Measurements from ENCODE around the gene TRAM2.
A peak's percentile ranks its signal among the peaks of the same experiment; 100 is the strongest.

TRAM2 gene, protein sequence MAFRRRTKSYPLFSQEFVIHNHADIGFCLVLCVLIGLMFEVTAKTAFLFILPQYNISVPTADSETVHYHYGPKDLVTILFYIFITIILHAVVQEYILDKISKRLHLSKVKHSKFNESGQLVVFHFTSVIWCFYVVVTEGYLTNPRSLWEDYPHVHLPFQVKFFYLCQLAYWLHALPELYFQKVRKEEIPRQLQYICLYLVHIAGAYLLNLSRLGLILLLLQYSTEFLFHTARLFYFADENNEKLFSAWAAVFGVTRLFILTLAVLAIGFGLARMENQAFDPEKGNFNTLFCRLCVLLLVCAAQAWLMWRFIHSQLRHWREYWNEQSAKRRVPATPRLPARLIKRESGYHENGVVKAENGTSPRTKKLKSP

DNA sequence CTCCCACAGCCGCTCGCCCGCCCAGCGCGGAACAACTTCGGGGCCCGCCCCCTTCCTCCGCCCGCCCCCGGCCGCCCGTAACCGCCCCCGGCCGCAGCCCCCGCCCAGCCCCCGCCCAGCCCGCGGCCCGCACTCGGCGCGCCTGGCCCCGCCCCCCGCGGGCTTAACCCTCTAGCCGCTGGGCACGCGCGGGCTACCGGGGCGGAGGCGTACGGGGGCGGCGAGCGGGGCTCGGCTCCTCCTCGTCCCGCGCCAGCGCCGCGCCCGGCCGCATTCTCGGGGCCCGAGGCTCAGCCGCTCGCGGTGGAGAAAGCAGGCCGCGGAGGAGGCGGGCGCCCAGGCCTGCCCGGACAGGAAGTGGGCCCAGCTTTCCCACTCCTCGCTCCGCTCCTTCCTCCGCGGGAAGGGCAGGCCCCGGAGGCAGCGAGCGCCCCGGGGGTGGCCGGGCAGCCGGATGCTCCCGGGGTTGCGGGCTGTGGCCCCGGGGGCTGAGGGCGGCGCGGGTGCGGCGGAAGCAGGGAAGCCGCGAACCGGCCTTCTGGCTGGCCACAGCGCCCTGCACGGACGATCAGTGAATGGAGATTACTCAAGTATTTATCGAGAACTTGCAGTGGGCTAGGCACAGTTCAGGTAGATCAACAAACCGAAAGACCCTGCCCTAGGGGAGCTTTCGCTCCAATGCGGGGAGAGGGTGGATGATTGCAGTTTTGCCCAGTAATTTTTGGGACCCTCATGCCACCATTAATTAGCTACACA is at the start of gene TRAM2:
TRAM2 (minus strand) TSS at position 39 of the 756 bp plus-strand sequence. CDS start 145 bp downstream, outside the sequence.
- peak; percentile 42 for DNase-seq (ENCODE audit: low spot score)

DNA sequence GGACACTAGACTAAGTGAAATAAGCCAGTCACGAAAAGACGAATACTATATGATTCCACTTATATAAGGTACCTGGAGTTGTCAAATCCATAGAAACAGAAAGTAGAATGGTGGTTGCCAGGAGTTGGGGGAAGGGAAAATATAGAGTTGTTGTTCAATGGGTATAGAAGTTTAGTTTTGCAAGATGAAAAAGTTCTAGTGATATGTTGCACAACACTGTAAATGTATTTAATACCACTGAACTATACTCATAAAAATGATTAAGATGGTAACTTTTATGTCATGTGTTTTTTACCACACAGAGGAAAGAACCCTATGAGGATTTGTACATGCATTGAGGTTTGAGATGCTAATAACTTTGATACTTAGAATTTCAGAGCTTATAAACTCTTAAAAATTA is 46.0 kb upstream of the TRAM2 start:
- no peak for DNase-seq (ENCODE audit: low spot score)

DNA sequence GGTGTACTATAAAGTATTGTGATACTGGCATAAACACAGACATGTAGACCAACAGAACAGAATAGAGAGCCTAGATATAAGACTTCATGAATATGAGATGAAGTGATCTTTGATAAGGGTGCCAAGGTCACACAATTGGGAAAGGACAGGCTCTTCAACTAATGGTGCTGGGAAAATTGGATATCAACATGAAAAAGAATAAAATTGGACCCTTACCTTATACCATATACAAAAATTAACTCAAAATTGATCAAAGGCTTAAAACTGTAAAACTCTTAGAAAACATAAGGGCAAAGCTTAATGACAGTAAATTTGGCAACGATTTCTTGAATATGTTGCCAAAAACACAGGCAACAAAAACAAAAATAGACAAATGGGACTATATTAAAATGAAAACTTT is 44.8 kb upstream of the TRAM2 start:
- no peak for DNase-seq (ENCODE audit: low spot score)

DNA sequence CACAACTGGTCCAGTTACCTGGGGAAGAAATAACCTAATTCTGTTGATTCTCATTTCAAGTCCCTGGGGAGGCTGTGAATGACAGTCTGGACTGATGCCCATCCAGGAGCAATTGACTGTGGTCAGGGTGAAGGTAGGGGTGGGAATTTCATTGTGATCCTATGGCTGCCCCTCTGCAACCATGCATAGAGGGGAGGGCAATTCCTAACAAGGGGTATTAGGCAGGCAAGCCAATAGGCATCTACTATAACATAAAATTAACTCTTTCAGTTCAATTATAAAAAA is 44.0 kb upstream of the TRAM2 start:
- DNase-seq (ENCODE audit: low spot score): no peak

DNA sequence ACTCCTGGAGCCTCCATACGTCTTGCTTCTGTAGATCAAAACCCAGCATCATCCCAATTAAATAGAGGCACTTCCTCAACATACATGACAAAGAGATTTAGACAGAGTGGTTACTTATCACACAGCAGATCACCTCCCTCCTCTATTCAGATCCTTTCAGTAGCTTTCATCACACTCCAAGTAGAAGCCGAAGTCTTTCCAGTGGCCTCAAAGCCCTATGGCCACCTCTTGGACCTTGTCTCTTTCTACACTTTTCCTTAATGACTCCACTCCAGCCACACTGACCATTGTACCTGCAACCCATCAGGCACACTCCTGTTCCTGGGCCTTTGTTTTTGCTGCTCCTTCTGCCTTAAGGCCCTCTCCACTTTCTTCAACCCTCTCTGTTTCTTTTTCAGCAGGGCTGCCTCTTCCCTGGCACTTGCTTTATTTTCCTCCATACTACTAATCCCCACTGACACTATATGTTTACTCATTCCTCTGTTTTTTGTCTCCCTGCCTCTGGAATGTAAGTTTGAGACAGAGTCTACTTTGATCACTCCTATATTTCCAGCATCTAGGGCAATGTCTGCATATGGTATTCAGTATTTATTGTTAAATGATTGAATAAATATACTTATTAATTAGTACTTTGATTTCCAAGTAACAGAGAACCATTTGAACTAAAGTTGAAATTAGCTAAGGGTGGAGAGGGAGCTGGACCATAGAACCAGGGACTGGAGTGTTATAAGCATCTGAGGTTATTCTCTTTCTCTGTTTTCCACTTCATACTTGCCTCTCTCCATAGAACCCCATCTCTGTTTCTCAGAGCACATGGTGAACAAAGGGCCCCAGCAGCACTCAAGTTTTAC is 43.4 kb upstream of the TRAM2 start:
- no peak for DNase-seq (ENCODE audit: low spot score)

DNA sequence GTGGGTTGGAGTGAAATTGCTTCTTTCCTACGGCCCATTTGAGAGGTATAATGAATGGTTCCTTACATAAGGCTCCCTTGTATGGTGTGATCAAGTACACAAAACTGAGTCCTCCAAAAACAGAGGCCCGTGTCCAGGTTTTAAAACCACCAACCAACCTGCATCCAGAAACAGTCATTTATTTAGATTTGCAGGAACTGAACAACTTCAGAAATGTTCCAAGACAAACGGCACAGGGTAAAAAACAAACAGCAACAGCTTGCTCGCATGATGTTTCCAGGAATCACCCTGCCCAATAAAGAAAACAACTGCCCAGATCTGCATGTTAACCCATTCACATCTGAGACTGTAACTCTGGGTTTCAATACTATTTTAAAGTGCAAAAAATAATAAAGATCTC is 40.2 kb upstream of the TRAM2 start:
- DNase-seq (ENCODE audit: low spot score): no peak

DNA sequence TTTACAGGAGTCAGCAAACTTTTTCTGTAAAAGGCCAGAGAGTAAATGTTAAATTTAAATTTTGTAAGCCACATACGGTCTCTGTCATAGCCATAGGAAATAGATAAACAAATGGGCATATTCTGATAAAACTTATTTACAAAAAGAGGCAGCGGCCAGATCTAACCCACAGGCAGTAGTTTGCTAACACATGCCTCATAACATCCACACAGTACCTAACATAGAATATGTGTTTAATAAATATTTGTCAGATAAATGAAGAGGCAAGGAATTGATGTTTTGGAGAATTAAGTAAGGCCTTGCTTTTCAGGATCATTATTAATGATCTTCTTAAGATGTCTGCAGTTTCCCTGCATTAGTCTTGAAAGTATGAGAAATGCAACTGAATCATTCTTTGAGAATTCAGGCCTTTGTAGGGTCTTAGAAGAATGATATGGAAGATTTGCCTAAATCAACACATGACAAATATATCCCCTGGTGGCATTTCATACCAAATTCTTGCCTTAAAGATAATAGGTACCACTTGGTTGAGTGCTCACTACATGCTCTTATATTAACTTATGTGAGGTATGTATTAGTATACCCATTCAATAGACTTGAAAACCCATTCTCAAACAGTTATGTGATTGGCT is 39.3 kb upstream of the TRAM2 start:
- no peak for DNase-seq (ENCODE audit: low spot score)

DNA sequence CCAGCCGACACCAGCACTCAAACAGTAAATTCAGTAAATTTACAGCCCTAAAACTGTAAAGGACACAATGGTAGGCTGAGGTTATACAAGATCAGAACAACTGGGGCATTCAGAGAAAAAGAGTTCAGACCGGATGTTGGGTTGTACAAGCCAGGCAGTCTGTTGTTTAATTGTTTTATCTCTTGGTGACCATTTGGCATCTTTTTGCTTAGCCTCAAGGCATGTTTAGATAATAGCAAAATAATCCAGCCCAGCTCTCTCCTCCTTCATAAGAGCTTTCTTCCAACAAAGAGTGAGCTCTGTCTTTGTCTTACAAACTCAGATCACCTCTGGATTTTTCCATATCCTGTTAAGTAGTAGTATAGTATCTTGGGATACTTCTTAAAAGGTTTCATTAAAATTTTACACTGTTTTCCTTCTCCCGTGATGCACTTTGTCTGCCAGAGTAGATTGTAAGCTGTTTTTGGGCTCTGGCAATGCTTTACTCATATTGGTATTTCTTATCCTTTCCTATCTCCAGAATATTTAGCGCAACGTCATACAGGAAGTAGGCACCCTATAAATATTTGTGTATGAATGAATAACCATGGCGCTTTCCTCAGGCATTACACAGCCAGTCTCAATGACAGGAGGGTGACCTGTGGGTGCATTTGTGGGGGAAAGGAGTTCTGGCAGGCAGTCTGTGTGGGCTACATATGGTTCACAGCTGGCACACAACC is 35.6 kb upstream of the TRAM2 start:
- DNase-seq (ENCODE audit: low spot score): no peak

DNA sequence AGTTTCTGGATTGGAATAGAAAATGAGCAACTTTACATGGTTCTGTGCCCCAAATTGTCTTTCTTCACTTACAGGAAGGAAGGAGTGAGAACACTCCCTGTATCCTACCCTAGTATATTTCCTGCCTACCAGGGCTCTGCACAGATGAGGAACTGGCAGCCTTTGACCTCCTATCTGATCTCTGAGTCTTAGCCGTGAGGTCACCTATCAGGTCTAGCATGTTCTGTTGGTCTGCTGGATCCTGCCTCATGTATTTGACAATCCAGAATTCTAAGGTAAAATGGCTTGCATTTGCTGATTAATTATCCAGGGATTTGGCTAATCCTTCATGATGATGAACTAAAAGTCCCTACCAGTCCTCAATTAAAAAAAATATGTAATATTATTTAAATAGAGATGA is 35.0 kb upstream of the TRAM2 start:
- no peak for DNase-seq (ENCODE audit: low spot score)

DNA sequence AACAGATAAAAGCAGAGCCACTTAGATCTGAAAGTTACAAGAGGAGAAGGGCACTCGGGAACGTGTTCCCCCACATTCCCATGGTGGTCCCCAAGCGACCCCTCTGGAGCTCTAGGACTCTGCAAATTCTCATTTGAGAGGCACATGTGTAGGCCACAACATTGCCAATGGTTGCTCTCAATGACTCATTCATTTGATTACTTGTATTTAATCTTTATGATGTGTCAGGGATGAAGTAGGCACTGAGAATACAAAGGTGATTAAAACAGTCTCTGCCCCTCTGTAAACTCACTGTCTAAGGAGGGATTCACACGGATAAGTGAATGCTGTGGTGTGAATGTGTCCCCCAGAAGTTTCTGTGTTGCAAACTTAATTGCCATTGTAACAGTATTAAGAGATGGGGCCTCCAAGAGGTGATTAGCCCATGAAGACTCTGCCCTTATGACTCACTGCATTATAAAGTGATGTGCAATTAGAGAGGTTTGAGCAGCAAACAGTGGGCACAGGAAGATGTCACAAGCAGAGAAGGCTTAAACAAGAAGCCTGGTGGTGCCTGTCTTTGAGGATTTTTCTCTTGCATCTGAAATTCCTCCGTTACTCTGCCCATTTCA is 34.0 kb upstream of the TRAM2 start:
- no peak for DNase-seq (ENCODE audit: low spot score)

DNA sequence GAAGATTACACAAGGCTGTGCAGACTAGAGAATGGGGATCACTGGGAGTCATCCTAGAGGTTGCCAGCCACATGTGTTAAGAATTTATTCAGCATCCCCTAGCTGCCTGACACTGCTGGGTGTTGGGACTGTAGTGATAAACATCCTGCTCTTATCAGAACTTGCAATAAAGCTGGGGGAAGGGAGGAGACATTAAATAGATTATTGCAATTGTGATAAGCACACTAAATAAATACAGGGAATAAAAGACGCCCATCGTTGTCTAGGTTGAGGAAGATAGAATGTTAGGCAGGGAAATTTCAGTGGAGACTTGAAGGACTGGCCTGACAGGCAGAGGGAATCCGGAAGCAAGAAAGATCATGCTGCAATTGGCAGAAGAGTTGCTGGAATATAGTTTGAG is 33.2 kb upstream of the TRAM2 start:
- no peak for DNase-seq (ENCODE audit: low spot score)

DNA sequence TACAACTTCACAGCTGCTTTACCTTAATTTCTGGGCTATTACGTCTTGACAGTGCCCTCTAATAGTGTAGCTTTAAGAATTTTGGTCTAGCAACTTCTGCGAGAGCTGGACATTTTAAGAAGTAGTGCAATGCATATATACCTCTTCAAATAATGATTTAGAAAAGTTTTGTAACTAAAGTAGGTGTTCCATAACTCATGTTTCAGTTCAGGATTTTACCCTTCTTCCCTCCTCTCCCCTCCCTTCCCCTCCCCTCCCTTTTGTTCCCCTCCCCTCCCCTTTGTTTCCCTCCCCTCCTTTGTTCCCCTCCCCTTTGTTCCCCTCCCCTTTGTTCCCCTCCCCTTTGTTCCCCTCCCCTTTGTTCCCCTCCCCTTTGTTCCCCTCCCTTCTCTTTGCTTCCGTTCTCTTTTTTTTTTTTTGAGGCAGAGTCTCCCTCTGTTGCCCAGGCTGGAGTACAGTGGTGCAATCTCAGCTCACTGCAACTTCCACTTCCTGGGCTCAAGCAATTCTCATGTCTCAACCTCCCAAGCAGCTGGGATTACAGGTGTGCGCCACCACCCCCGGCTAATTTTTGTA is 28.8 kb upstream of the TRAM2 start:
- no peak for DNase-seq (ENCODE audit: low spot score)

DNA sequence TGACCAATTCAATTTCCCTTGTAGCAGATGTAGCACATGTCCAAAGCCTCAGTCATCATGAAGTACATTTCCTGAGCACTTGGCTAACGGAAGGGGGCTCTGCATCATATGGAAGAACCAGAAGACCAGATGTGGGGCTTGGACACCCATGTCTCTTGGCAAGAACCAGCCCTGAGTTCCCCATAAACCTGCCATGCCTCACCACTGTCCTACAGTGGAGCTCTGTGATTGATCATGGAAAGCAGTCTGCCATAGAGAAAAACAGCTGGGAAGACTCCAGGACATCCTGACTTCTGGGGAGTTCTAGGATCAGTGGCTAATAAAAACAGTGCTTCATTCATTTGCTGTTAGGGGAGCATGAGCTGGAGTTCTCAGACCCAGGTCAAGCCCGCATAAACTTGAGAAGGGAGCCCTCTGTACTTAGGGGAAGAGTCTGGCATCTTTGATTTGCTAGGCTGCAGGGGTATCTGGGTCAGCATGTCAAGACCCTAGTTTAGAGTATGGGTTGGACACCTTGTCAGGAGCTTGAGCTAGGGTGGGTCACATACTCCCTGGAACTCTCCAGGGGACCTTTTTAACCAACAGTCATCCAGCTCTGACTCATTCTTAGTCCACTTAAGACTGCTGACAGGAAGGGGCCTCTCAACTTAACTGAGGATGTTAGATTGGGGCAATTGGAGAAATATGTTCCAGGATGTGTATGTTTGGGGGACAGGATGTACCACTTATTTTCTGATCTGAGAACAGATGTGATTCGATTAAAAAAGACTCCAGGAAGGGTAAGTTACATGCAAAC is 26.3 kb upstream of the TRAM2 start:
- DNase-seq (ENCODE audit: low spot score): no peak

DNA sequence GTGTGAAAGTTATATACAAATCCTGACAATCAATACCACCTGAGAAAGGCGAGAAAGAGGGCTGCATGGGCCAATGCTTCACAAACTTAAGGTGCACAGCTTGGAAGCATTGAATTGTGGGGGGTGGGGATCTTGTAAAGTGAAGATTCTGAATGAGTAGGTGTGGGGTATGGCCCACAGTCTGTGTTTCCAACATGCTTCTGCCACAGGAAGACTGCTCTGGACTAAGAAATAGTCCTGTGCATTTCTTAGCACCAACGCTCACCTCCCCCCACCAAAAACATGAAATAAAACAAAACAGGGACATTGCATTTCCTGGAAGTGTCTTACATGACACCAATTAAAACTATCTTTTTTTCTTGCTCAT is 21.9 kb upstream of the TRAM2 start:
- DNase-seq (ENCODE audit: low spot score): no peak

DNA sequence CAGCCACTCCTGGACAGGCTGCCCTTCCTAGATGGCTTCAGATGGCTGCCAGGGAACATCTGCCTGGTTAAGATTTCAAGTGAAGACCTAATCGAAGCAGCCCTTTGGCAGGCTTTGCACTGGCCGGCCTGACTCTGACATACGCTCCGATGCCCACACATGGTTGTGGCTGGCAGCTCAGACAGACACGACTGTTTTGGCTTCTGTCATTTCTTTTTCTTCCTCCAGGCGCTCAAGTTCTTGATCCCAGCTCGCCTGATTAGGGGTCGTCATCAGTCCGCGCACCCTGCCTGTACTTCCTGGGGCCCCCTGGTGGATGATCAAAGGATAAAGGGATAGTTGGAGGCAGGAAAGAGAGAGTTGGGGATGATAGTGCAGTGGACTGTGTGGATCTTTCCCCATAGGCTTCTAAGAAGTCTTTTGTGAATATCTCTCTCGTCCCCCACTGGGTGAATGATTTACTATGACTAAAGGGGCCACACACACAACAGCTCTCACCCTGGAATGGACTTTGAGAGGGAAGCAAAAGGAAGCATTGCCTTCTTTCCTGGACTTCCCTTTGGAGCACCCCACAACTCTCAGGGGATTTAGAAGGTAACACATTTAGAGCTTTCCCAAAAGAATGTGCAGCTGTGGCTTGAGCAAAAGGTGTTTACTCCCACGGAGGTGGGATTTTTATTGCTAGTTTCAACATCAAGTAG is 21.4 kb upstream of the TRAM2 start:
- no peak for DNase-seq (ENCODE audit: low spot score)

DNA sequence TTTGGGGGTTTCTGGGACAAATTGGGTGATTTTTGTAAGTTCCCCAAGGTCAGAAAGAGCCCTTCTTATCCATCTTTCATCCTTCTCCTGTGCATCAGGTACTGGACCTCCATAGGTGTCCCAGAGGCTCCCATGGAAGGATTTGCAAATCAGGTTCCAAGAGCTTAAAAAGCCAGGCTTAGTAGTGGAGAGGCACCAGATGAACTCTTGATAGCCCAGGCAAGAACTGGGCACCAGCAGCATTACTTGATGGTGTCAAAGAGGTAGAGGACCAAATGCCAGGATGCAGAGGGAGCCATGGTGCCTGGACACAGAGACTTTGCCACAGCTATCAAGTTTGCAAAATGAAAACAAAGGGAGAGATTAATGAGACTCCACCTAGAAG is 20.9 kb upstream of the TRAM2 start:
- DNase-seq (ENCODE audit: low spot score): no peak

DNA sequence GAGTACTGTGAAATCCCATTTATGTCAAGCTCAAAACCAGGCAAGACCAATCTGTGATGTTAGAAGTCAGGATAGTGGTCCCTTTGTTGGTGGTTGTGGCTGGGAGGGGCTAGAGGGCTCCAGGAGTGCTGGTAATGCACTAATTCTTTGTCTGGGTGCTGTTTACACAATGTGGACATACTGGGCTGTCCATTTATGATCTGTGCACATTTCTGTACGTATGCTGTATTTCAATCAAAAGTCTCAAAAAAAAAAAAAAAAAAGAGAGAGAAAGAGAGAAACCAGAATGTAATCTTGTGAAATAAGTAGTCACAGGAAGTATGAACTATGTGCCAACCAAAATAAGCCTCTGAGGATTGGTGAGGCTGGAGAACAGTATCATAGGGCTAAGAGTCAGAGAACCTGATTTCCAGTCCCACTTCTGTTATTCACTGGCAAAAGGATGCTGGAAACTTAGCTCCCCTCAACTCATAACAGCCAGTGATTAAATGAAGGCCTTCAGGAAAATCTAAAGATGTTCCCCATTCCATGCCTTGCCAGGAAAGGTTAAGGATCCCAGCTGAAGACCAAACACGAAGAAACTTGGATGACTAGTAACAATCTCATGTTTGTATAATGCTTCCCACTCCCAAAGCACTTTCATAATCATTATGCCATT is 19.6 kb upstream of the TRAM2 start:
- no peak for DNase-seq (ENCODE audit: low spot score)

DNA sequence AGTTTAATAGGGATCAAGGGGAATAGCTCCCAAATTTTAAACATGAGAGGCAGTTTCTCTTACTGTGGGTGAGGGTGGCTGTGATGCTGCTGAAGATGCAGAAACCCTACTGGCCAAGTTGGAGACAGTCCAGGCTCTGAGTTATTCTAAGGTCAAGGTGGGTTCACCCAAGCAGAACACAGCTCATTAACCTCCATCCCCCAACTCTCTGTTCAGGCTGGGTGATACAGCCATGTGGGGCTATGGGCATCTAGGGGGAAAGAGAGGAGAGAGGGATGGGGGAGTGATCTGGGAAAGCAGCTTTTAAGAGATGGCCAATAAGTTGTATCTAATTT is 18.9 kb upstream of the TRAM2 start:
- no peak for DNase-seq (ENCODE audit: low spot score)
